GM19452 (cell line): ENCODE data around the gene AP1S2.

ENCODE experiments used
- ATAC-seq: cut with Tn5 transposase; IDR thresholded peaks from one replicate; pipeline ENCODE4 v1.9.1; 2021; ENCODE audit not compliant: unreplicated experiment

The AP1S2 gene

GRCh38 chrX:15812192-15812938 lies 42.2 kb downstream of the AP1S2 start:
- no peak for ATAC-seq

GRCh38 chrX:15808254-15808653 lies 46.4 kb downstream of the AP1S2 start:
- no peak for ATAC-seq

GRCh38 chrX:15804563-15804962 lies 50.0 kb downstream of the AP1S2 start:
- no peak for ATAC-seq

- no peak for ATAC-seq
Observed at GRCh38 chrX:15797707-15798106, 56.9 kb downstream of the AP1S2 start.

GRCh38 chrX:15790769-15791290 lies 63.8 kb downstream of the AP1S2 start:
- peak; percentile 23 for ATAC-seq

- peak; percentile 94 for ATAC-seq
Observed at GRCh38 chrX:15789979-15790768, 64.4 kb downstream of the AP1S2 start, which contains the start of gene ZRSR2. Gene ZRSR2, plus strand, starts transcription at chrX:15790484. Its CDS starts 12 bp downstream, at chrX:15790496.

GRCh38 chrX:15786915-15787314 lies 67.7 kb downstream of the AP1S2 start:
- ATAC-seq = no peak

GRCh38 chrX:15785176-15785750 lies 69.3 kb downstream of the AP1S2 start:
- no peak for ATAC-seq

- peak; percentile 77 for ATAC-seq
Observed at GRCh38 chrX:15781961-15782699, 72.5 kb downstream of the AP1S2 start.
